Measurements from ENCODE around the gene ARID4B. TPM values are rescaled to one million over a fixed set of nuclear protein-coding genes. Genes with fewer than 3 reads are reported as not detected.
"Not testable (repeated sequence)": the region's sequence is repeated elsewhere in the genome, so short reads cannot be mapped to it uniquely, and the experiment has no call there.

Gene ARID4B
- total RNA-seq, 1 experiment from 2014 or later, result 16.8 TPM

GRCh38 chr1:235287208-235287882, 40.6 kb downstream of the ARID4B start:
- 0 out of 2 replicates have a peak, but pooled peaks cover 5% of the 10 kb centered on the region for H4K20me1 ChIP-seq (ENCODE audit: low read length)
- no peak overlapping the region for H3K27ac ChIP-seq (ENCODE audit: low read length)
- H3K27me3 ChIP-seq (ENCODE audit: low read length), result no peaks in the 10 kb centered on the region
- ChIA-PET CTCF (no interaction called here), POLR2A (ENCODE audit: unreplicated experiment) (no interaction called here)
- no peak for DNase-seq
- no peaks in the 10 kb centered on the region for H3K9me2 ChIP-seq (replicated peaks; ENCODE audit: low read length)
- no peak overlapping the region for H3K4me3 ChIP-seq (ENCODE audit: low read length)
- no peak overlapping the region for H3K9ac ChIP-seq (ENCODE audit: low read length)
- no peaks in the 10 kb centered on the region for H3F3A ChIP-seq (ENCODE audit: low read length, unreplicated experiment)
- H3K4me2 ChIP-seq (ENCODE audit: low read length), result no peak overlapping the region
- H2AFZ ChIP-seq (ENCODE audit: low read length), result no peak overlapping the region
- H3K79me2 ChIP-seq (ENCODE audit: low read length), result peaks cover 89% of the 10 kb centered on the region
- H3K36me3 ChIP-seq (ENCODE audit: low read depth, low read length), result no peaks in the 10 kb centered on the region
- no TSS peak for BruUV-seq (replicated peaks)
- intact Hi-C loops (cut with micrococcal nuclease), result no loop called here
- no peaks in the 10 kb centered on the region for H3K4me1 ChIP-seq (ENCODE audit: insufficient read depth, low read length)
- no peaks in the 10 kb centered on the region for H3K9me3 ChIP-seq (ENCODE audit: low read length)
- no peak for ATAC-seq
- TF ChIP-seq EZH2phosphoT487 (IDR thresholded peaks at IDR 0.05; ENCODE audit: borderline replicate concordance, low read length), result no peak
- TF ChIP-seq EZH2 (IDR thresholded peaks at IDR 0.05; ENCODE audit: low read length, unreplicated experiment), result no peak
- no peak for TF ChIP-seq CTCF (conservative IDR thresholded peaks at IDR 0.05; ENCODE audit: low read depth, low read length)

DNA sequence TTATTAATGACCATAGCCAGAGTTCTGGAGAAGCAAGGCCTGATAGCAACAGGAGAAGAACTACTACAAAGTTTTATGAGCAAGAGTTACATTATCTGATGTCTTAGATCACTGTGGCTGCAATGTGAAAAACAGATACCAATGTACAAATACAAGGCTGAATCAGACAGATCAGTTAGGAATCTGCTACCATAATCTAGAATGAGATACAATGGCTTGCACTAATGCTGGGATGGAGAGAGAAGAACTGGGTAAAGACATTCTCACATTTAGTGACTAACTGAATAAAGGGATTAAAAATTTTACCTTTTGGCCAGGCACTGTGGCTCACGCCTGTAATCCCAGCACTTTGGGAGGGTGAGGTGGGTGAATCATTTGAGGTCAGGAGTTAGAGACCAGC, 41.3 kb downstream of the ARID4B start:
- H3K9ac ChIP-seq (ENCODE audit: low read length), result no peak overlapping the region
- H3K79me2 ChIP-seq (ENCODE audit: low read length), result peaks cover 89% of the 10 kb centered on the region
- CTCF ChIA-PET, result no interaction called here
- ATAC-seq (no peak; the same call in 1 of the 2 replicates), DNase-seq (no peak)
- no peaks in the 10 kb centered on the region for H3K36me3 ChIP-seq (ENCODE audit: low read depth, low read length)
- no peak overlapping the region for H2AFZ ChIP-seq (ENCODE audit: low read length)
- no peaks in the 10 kb centered on the region for H3K9me2 ChIP-seq (replicated peaks; ENCODE audit: low read length)
- POLR2A ChIA-PET (ENCODE audit: unreplicated experiment), result no interaction called here
- no peaks in the 10 kb centered on the region for H3K9me3 ChIP-seq (ENCODE audit: low read length)
- no TSS peak for BruUV-seq (replicated peaks)
- no peaks in the 10 kb centered on the region for H3F3A ChIP-seq (ENCODE audit: low read length, unreplicated experiment)
- no peak overlapping the region for H3K4me3 ChIP-seq (ENCODE audit: low read length)
- H3K4me1 ChIP-seq (ENCODE audit: insufficient read depth, low read length), result no peaks in the 10 kb centered on the region
- no peak for TF ChIP-seq EZH2phosphoT487 (IDR thresholded peaks at IDR 0.05; ENCODE audit: borderline replicate concordance, low read length)
- TF ChIP-seq CTCF (conservative IDR thresholded peaks at IDR 0.05; ENCODE audit: low read depth, low read length), result no peak
- no peak for TF ChIP-seq EZH2 (IDR thresholded peaks at IDR 0.05; ENCODE audit: low read length, unreplicated experiment)
- no peaks in the 10 kb centered on the region for H3K27me3 ChIP-seq (ENCODE audit: low read length)
- H3K27ac ChIP-seq (ENCODE audit: low read length), result no peak overlapping the region
- 0 out of 2 replicates have a peak, but pooled peaks cover 5% of the 10 kb centered on the region for H4K20me1 ChIP-seq (ENCODE audit: low read length)
- intact Hi-C loops (cut with micrococcal nuclease), result no loop called here
- no peak overlapping the region for H3K4me2 ChIP-seq (ENCODE audit: low read length)

DNA sequence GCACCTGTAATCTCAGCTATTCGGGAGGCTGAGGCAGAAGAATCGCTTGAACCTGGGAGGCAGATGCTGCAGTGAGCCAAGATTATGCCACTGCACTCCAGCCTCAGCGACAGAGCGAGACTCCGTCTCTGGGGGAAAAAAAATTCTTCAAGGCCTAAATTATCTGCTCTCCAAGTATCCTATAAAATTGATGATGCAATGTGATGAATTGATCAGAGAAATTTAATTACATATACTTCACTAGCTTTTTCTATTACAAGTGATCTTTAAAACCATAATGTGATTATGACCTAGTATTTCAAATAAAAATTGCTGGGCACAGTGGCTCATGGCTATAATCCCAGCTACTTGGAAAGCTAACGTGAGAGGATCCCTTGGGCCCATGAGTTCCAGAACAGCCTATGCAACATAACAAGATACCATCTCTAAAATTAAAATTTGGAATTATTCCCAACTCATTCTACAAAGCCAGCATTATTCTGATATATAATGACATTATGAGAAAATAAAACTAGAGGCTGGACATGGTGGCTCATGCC, 43.7 kb downstream of the ARID4B start:
- DNase-seq, result no peak
- intact Hi-C loops (cut with micrococcal nuclease), result no loop called here
- Histone ChIP-seq H3F3A (ENCODE audit: low read length, unreplicated experiment) (no peaks in the 10 kb centered on the region), H3K4me1 (ENCODE audit: insufficient read depth, low read length) (no peaks in the 10 kb centered on the region), H3K9me3 (ENCODE audit: low read length) (no peaks in the 10 kb centered on the region), H3K4me2 (ENCODE audit: low read length) (no peak overlapping the region), H3K27ac (ENCODE audit: low read length) (no peak overlapping the region), H3K9ac (ENCODE audit: low read length) (no peak overlapping the region), H3K4me3 (ENCODE audit: low read length) (no peak overlapping the region), H3K36me3 (ENCODE audit: low read depth, low read length) (no peaks in the 10 kb centered on the region), H4K20me1 (ENCODE audit: low read length) (no peaks in the 10 kb centered on the region; the same call in 1 of the 2 replicates), H3K79me2 (ENCODE audit: low read length) (peaks cover 87% of the 10 kb centered on the region), H2AFZ (ENCODE audit: low read length) (no peak overlapping the region), H3K27me3 (ENCODE audit: low read length) (no peaks in the 10 kb centered on the region), H3K9me2 (replicated peaks; ENCODE audit: low read length) (no peaks in the 10 kb centered on the region)
- BruUV-seq (replicated peaks), result no TSS peak
- no peak for TF ChIP-seq CTCF (conservative IDR thresholded peaks at IDR 0.05; ENCODE audit: low read depth, low read length)
- TF ChIP-seq EZH2 (IDR thresholded peaks at IDR 0.05; ENCODE audit: low read length, unreplicated experiment), result no peak
- no peak for TF ChIP-seq EZH2phosphoT487 (IDR thresholded peaks at IDR 0.05; ENCODE audit: borderline replicate concordance, low read length)
- no peak for ATAC-seq
- CTCF ChIA-PET, result no interaction called here
- POLR2A ChIA-PET (ENCODE audit: unreplicated experiment), result no interaction called here

GRCh38 chr1:235283636-235284035, 44.3 kb downstream of the ARID4B start:
- H3K9ac ChIP-seq (ENCODE audit: low read length); BruUV-seq (replicated peaks); intact Hi-C loops (cut with micrococcal nuclease); CTCF ChIA-PET; H3F3A ChIP-seq (ENCODE audit: low read length, unreplicated experiment); H3K27ac ChIP-seq (ENCODE audit: low read length); H3K4me1 ChIP-seq (ENCODE audit: insufficient read depth, low read length); H3K4me2 ChIP-seq (ENCODE audit: low read length); POLR2A ChIA-PET (ENCODE audit: unreplicated experiment); H3K36me3 ChIP-seq (ENCODE audit: low read depth, low read length); H3K27me3 ChIP-seq (ENCODE audit: low read length); ATAC-seq; H2AFZ ChIP-seq (ENCODE audit: low read length); H3K9me2 ChIP-seq (replicated peaks; ENCODE audit: low read length); H4K20me1 ChIP-seq (ENCODE audit: low read length); H3K4me3 ChIP-seq (ENCODE audit: low read length); H3K9me3 ChIP-seq (ENCODE audit: low read length); DNase-seq: not testable (repeated sequence)
- peaks cover 87% of the 10 kb centered on the region for H3K79me2 ChIP-seq (ENCODE audit: low read length)
